ENCODE measurements around the gene GLS2. TPM values are rescaled to one million over a fixed set of nuclear protein-coding genes. Genes with fewer than 3 reads are reported as not detected.
A peak's percentile ranks its signal among the peaks of the same experiment; 100 is the strongest.
"Not testable (repeated sequence)": the region's sequence is repeated elsewhere in the genome, so short reads cannot be mapped to it uniquely, and the experiment has no call there.

Gene GLS2
- total RNA-seq, 1 experiment from 2014 or later, result 14.8 TPM

GRCh38 chr12:56448860-56449621 lies 38.9 kb downstream of the GLS2 start, which contains the start of gene TIMELESS (continued):
- TF ChIP-seq USF2 (CRISPR knock-in tag; IDR thresholded peaks at IDR 0.05) (peak; percentile 96), TEAD1 (CRISPR knock-in tag; IDR thresholded peaks at IDR 0.05) (0 out of 2 replicates have a peak, but pooled peaks have one; percentile 59), IRF1 (CRISPR knock-in tag; IDR thresholded peaks at IDR 0.05) (no peak), FOXK1 (CRISPR knock-in tag; IDR thresholded peaks at IDR 0.05) (peak; percentile 61), MYBL2 (CRISPR knock-in tag; IDR thresholded peaks at IDR 0.05) (no peak), ZNF671 (CRISPR knock-in tag; IDR thresholded peaks at IDR 0.05) (no peak), ARID4B (CRISPR knock-in tag; IDR thresholded peaks at IDR 0.05; ENCODE audit: borderline replicate concordance) (peak; percentile 62; the same call in 1 of the 2 replicates), USF1 (CRISPR knock-in tag; IDR thresholded peaks at IDR 0.05) (peak; percentile 95), E2F5 (CRISPR knock-in tag; IDR thresholded peaks at IDR 0.05) (peak; percentile 99), ZNF138 (CRISPR knock-in tag; conservative IDR thresholded peaks at IDR 0.05) (peak; percentile 82; the same call in 1 of the 2 replicates), ZNF219 (CRISPR knock-in tag; IDR thresholded peaks at IDR 0.05; ENCODE audit: borderline replicate concordance) (no peak), NFE2L1 (CRISPR knock-in tag; IDR thresholded peaks at IDR 0.05) (0 out of 2 replicates have a peak, but pooled peaks have one; percentile 54), MAX (CRISPR knock-in tag; IDR thresholded peaks at IDR 0.05) (peak; percentile 90), ETV6 (CRISPR knock-in tag; IDR thresholded peaks at IDR 0.05) (peak; percentile 84), SP1 (CRISPR knock-in tag; conservative IDR thresholded peaks at IDR 0.05) (peak; percentile 54; the same call in 1 of the 2 replicates), CREB1 (CRISPR knock-in tag; IDR thresholded peaks at IDR 0.05) (peak; percentile 79)

GRCh38 chr12:56443208-56443607 lies 44.8 kb downstream of the GLS2 start:
- CTCF ChIA-PET; H3K4me3 Mint-ChIP-seq; H3K27me3 Mint-ChIP-seq (ENCODE audit: low read depth); DNase-seq (ENCODE audit: low spot score); ATAC-seq: not testable (repeated sequence)
- POLR2A ChIA-PET, result interaction anchor here (0.7 kb wide), 1 partner anchor 399 kb away, joined by 3 read pairs; no protein-coding TSS in a partner anchor
- TF ChIP-seq FOXP4 (CRISPR knock-in tag; IDR thresholded peaks at IDR 0.05), result peak; percentile 65; the same call in 1 of the 2 replicates
- TF ChIP-seq TEAD1 (CRISPR knock-in tag; IDR thresholded peaks at IDR 0.05), result peak; percentile 29; the same call in 1 of the 2 replicates
- peak overlapping the region; percentile 44; the same call in 1 of the 2 replicates for H3K27ac Mint-ChIP-seq
- peaks cover 45% of the 10 kb centered on the region for H3K9me3 Mint-ChIP-seq
- peaks cover 63% of the 10 kb centered on the region for H3K36me3 Mint-ChIP-seq
- peaks cover 26% of the 10 kb centered on the region for H3K4me1 Mint-ChIP-seq
